Motor neuron (in vitro differentiated cells): Measurements from ENCODE around the gene LRP2. TPM values are rescaled to one million over a fixed set of nuclear protein-coding genes. Genes with fewer than 3 reads are reported as not detected.

Experiments used
- ATAC-seq, 8 experiments: fragments of 200-7000 bp; cut with Tn5 transposase; replicated peaks in 6 of 8; 2 replicates each; pipeline ENCODE4 v1.8.0; 2021; ENCODE audit warnings: mild to moderate bottlenecking in 8 of 8, moderate library complexity in 8 of 8
- H3K27ac ChIP-seq, 2 donors: fragments of 250-450 bp; sonication (Bioruptor Pico); 2 replicates each; pipeline ENCODE4 v1.9.0; 2021; ENCODE audit warnings: antibody characterized with exemption in 2 of 2, mild to moderate bottlenecking in 2 of 2, moderate library complexity in 1 of 2
- H3K4me1 ChIP-seq, 2 donors: fragments of 250-450 bp; sonication (Bioruptor Pico); replicated peaks in 1 of 2; 2 replicates each; pipeline ENCODE4 v1.6.1; 2021; ENCODE audit warnings: antibody characterized with exemption in 2 of 2, mild to moderate bottlenecking in 2 of 2, moderate library complexity in 1 of 2
- H3K4me3 ChIP-seq, 5 donors: fragments of 250-450 bp; sonication (Bioruptor Pico); 2 replicates each; pipeline ENCODE4 v1.9.0; 2021; ENCODE audit warnings: antibody characterized with exemption in 5 of 5, mild to moderate bottlenecking in 5 of 5, moderate library complexity in 4 of 5
- WGBS, 10 experiments: fragments of 450-650 bp; shearing (Covaris generic); methylation state at CpG; one replicate each; pipeline ENCODE4 v1.0.0; 2022; 5-methylcytosine and 5-hydroxymethylcytosine counted together
- in situ Hi-C, 9 experiments: fragments of 400-800 bp; cut with MboI; loops; one replicate each; pipeline ENCODE4 v1.15.0; 2021; ENCODE audit warnings: low sequenced_read_pairs in 9 of 9, low pct_unique_long_range_greater_than_20kb in 2 of 9; ENCODE audit not compliant: unreplicated experiment in 9 of 9
- total RNA-seq, 8 experiments: library from RNA; unstranded; fragments of 300-600 nt; gene quantifications; 2 replicates each; pipeline versions ENCODE4 v1.2.3 to v1.2.4, GENCODE V29; 2022

LRP2 gene
- total RNA-seq, 8 experiments from 2014 or later: 0.03 to 29.2 (median 6.5) TPM; not detected in 1

DNA sequence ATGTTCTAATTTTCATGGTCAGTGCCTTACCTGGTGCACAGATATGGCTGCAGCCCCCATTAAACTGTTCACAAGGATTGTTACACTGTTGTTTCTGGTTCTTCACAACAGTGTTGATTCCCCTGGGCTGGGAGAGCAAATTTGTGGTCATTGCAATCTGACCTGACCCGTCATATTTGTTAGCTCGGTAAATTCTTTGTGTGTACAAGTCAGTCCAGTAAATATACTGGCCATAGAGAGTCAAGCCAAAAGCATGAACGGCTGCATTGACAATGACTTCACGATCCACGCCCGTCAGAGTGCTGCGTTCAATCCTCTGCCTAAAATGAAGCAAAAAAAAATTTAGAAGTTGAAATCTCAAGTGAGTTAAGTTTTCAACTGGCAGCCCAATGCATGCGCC, 158.4 kb downstream of the LRP2 start:
- Histone ChIP-seq H3K27ac (no peak overlapping the region), H3K4me3 (no peak overlapping the region), H3K4me1 (no peaks in the 10 kb centered on the region)
- ATAC-seq: no peak
- 10 to 100% (median 96%) methylated on average over 3 to 8 of the region's 8 CpGs for WGBS, 10 experiments
- in situ Hi-C loops: no loop called here

DNA sequence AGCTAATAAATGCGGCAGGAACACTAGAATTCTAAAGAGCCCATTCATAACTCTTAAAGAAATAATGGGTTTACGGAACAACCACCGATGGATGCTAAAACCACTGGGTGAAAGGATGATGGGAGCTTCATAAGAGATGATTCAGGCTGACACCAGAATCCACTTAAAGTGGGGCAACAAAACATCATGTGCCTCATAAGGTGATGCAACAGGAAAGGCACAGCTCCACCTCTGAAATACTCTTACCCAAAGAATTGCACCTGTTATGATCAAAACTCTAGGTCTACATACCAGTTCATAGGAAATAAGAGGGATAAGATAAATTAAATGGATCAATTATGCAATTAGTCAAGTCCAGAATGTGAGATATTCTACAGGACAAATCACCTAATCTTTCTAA, 161.6 kb downstream of the LRP2 start:
- in situ Hi-C loops: no loop called here
- Histone ChIP-seq H3K4me1 (no peaks in the 10 kb centered on the region), H3K27ac (no peak overlapping the region), H3K4me3 (no peak overlapping the region)
- no peak for ATAC-seq
- 22 to 100% (median 80%) methylated on average over 1 to 3 of the region's 3 CpGs; no CpG with 5 or more reads in 1 of the 10 experiments for WGBS, 10 experiments

DNA sequence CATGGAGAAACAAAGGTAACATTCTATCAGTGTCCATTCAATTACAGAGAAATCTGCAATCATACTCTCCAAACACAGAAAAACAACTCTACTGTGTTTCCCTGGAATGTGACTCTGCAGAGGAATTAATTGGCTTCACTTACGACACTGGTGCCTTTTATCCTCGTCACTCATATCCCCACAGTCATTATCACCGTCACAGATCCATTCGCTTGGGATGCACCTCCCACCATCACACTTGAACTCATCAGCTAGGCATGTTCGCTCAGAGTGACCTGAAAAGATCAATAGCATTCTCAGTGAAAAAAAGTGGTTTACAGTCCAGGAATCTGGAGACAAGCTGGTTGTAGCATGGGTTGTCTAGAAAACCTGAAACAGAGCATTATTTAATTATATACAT, 168.7 kb downstream of the LRP2 start:
- ATAC-seq: peak in 5 of 8 experiments; percentile 19 to 70 (median 59)
- H3K27ac ChIP-seq: no peak overlapping the region
- in situ Hi-C loops: no loop called here
- H3K4me1 ChIP-seq: peaks cover 13 to 24% of the 10 kb centered on the region in 2 donors
- WGBS, 10 experiments: 9 to 89% (median 56%) methylated on average over 1 to 5 of the region's 5 CpGs; no CpG with 5 or more reads in 2 of the 10 experiments
- no peak overlapping the region for H3K4me3 ChIP-seq

DNA sequence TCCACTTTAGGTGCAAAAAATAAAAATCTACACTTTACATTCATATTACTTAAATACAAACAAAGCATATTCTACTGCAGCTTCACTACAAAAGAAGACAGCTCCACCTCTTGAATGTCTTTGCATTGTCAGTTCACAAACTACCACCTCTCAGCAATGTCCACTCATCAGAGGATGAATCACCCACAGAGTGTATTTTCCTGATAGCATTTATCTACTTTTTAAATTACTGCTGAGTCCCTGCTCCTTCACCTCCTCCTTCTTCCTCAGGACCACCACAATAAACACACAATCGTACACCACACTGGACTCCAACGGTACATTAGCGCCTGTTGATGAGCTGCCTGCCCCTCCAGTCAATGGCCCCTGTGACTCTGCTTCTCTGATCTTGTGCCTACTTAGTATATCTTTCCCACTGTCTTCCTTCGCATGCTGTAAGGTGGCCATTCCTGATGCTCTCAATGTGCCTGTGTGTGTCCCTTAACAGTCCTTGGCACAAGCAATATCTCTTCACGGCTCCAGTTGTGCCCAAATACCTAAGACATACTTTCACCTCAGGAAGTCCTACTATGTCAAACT, 172.0 kb downstream of the LRP2 start:
- WGBS, 10 experiments: 0 to 100% (median 60%) methylated on average over 1 to 5 of the region's 5 CpGs; no CpG with 5 or more reads in 1 of the 10 experiments
- H3K4me3 ChIP-seq: no peak overlapping the region
- in situ Hi-C loops: no loop called here
- peak in 2 of 8 experiments; percentile 12 to 24 for ATAC-seq
- peak overlapping the region in 1 of 2 donors; percentile 25 for H3K27ac ChIP-seq
- peaks cover 14 to 32% of the 10 kb centered on the region in 2 donors for H3K4me1 ChIP-seq

DNA sequence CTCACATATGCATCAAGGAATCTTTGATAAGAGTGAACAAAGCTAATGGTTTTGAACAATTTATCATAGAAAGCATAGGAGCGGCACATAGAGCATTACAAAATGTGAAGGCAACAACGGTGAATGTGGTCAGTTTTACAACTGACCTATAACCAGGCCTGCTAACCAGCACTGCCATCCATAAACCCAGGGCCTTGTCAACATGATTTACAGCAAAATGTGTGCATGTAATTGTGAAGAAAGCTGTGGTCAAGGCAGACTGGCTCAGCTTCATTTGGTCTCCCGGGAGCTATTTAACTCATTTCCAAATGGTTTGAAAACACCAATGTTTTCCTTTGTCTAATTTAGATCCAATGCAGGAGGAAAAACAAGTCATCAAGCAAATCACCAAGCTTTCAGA, 173.2 kb downstream of the LRP2 start:
- Histone ChIP-seq H3K27ac (peak overlapping the region in 1 of 2 donors; percentile 9), H3K4me3 (no peak overlapping the region), H3K4me1 (peaks cover 14 to 32% of the 10 kb centered on the region in 2 donors)
- in situ Hi-C loops: no loop called here
- 0 to 83% (median 50%) methylated on average over 1 to 3 of the region's 3 CpGs; no CpG with 5 or more reads in 3 of the 10 experiments for WGBS, 10 experiments
- peak in 5 of 8 experiments; percentile 80 to 90 (median 85) for ATAC-seq

DNA sequence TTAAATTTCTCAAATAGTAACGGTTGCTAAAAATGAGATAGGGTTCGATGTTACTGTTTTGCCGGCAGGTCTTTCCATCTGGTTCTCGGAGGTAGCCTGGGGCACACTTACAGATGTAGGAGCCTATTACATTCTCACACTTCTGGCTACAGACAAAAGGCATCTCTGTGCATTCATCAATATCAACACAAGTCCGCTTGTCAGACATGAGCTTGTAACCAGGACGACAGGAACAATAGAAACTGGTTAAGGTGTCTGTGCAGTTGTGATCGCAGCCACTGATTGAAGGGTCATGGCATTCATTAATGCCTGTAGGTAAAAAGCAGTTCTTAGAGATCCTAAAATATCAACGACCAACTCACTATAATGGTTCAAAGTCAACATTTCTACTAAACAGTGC, 176.6 kb downstream of the LRP2 start:
- ATAC-seq: peak in 1 of 8 experiments; percentile 60
- peaks cover 14 to 28% of the 10 kb centered on the region in 2 donors for H3K4me1 ChIP-seq
- no peak overlapping the region for H3K4me3 ChIP-seq
- 0 to 100% (median 73%) methylated on average over 1 to 8 of the region's 8 CpGs; no CpG with 5 or more reads in 1 of the 10 experiments for WGBS, 10 experiments
- in situ Hi-C loops: no loop called here
- no peak overlapping the region for H3K27ac ChIP-seq

DNA sequence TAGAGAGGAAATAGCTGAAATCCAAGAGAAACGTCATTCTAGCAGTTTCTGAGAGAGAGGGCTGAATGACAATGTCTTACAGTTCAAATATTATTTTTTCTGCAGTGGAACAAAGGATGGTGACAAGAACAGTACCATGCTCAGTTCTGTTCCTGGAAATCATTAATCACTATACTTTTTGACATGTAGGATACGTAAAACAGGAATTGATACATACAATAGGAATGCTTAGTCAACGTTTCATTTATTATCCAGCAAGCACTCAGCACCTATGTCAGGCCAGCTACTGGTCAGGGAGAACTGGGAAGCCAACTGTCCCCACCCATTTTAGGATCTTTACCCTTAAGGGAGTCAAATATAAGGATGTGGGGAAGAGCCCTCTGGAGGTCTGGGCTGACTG, 178.3 kb downstream of the LRP2 start:
- in situ Hi-C loops: no loop called here
- WGBS, 10 experiments: 0 to 100% (median 55%) methylated on average over 2 to 3 of the region's 3 CpGs; no CpG with 5 or more reads in 2 of the 10 experiments
- H3K27ac ChIP-seq: no peak overlapping the region
- ATAC-seq: no peak
- H3K4me1 ChIP-seq: peaks cover 6 to 13% of the 10 kb centered on the region in 2 donors
- H3K4me3 ChIP-seq: no peak overlapping the region

DNA sequence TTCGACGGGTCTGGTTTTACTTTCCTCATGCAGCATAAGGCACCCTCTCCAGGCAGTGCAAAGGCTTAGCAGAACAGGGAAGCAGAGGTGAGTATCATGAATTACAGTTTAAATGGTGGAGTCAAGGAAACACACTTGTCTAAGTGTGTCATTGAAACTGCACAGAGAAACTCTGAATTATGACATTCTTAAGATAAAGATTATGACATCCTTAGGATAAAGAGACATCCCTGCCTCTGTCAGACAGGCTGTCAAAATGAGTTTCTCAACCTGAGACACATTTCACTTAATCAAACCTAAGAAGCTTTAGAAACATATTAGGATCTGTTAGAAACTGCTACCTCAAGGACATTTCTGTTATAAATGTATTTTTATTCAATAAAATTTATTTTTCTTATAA, 179.8 kb downstream of the LRP2 start:
- H3K4me1 ChIP-seq: peaks cover 0 to 8% of the 10 kb centered on the region in 2 donors
- H3K27ac ChIP-seq: no peak overlapping the region
- no peak overlapping the region for H3K4me3 ChIP-seq
- 0 to 100% (median 89%) methylated on average over 1 to 2 of the region's 2 CpGs; no CpG with 5 or more reads in 4 of the 10 experiments for WGBS, 10 experiments
- no peak for ATAC-seq
- in situ Hi-C loops: no loop called here

DNA sequence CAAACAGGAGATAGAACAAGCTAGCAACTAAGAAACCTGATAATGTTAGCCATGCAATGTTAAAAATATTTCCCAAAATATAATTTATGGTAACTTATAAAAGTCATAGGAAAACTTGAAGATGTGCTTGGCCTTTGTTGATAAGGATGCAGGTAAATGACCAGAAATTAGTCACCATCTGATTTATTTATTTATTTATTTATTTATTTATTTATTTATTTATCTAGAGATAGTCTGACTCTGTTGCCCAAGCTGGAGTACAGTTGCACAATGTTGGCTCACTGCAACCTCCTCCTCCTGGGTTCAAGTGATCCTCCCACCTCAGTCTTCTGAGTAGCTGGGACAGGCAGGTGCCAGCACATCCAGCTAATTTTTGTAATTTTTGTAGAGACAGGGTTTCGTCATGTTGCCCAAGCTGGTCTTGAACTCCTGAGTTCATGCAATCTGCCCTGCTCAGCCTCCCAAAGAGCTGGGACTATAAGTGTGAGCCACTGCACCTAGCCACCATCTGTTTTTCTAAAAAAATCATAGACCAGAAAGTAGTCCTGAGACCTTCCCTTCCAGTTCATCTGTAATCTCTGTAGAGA, 183.4 kb downstream of the LRP2 start:
- in situ Hi-C loops: no loop called here
- H3K4me3 ChIP-seq: no peak overlapping the region
- WGBS, 10 experiments: 0 to 67% (median 0%) methylated on average over 1 of the region's 1 CpG; no CpG with 5 or more reads in 7 of the 10 experiments
- no peak for ATAC-seq
- no peak overlapping the region for H3K27ac ChIP-seq
- no peaks in the 10 kb centered on the region for H3K4me1 ChIP-seq

DNA sequence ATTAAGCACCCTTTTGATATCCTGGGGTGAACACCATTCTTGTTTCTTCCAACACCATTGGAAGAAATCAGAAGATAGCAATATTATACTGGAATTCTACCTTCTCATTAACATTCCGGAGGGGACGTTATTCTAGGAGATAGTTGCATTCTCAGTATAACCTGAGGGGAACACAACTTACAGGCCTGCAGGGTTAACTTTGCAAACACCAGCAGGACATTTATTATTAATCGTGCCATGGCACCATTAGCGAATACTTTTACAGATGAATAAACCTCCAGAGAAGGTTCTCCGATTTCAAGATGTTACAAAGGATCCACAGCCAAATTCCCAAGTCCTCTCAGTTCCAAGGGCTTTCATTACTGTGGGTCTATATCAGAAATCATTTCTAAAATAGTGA, 184.0 kb downstream of the LRP2 start:
- Histone ChIP-seq H3K4me1 (no peaks in the 10 kb centered on the region), H3K4me3 (no peak overlapping the region), H3K27ac (no peak overlapping the region)
- in situ Hi-C loops: no loop called here
- 6 to 100% (median 81%) methylated on average over 2 to 5 of the region's 5 CpGs; no CpG with 5 or more reads in 3 of the 10 experiments for WGBS, 10 experiments
- no peak for ATAC-seq

DNA sequence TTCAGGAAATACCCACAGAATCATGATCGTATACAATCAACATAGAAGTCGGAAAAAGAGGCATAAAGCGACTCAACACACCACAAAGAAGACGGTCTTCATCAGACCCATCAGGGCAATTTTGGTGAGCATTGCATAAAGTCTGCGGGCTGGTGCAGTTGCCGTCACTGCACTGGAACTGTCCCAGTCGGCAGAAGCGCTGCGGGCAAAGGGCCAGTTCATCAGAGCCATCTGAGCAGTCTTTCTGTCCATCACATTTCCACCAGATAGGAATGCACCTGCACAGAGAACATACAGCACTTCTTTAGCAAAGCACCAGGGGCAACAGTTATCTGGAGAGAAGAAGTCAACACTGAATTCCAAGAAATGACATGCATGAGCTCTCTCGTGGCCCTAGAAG, 187.2 kb downstream of the LRP2 start:
- H3K4me3 ChIP-seq: no peak overlapping the region
- ATAC-seq: no peak
- in situ Hi-C loops: no loop called here
- no peak overlapping the region for H3K27ac ChIP-seq
- WGBS, 10 experiments: 25 to 100% (median 90%) methylated on average over 2 to 10 of the region's 10 CpGs
- H3K4me1 ChIP-seq: no peaks in the 10 kb centered on the region

DNA sequence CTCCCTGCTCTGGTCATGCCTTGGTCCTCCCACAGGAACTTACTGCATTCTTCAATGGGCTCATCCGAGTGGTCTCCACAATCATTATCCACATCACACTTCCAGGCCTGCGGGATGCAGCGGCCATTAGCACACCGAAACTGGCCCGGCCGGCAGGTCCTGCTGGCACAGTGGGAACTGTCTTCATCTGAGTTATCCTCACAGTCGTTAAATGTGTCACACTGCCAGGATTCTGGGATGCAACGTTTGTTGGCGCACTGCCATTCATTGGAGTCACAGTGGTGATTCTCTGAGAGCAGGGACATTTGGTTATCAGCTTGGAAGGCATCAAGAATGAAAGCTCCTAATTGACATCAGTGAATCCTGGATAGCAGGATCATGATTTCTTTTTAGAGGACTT, 188.5 kb downstream of the LRP2 start:
- no peak for ATAC-seq
- H3K4me3 ChIP-seq: no peak overlapping the region

DNA sequence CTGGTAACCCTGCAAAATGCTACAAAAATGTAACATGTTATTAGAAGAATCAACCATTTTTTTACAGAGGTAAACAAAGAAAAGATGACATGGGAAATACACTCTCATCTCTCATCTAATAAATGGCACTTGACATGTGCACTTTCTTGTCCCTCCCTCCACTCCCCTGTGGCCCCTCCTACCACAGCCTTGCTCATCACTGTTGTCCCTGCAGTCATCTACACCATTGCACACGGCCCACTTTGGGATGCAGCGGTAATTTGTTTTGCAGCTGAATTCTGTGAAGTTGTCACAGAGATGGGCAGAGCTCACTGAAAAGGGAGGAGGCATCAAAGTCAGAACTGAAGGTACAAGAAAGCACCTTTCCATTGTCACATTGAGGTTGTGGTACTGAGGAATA, 189.4 kb downstream of the LRP2 start:
- no peak overlapping the region for H3K27ac ChIP-seq
- in situ Hi-C loops: no loop called here
- ATAC-seq: no peak
- no peaks in the 10 kb centered on the region for H3K4me1 ChIP-seq
- no peak overlapping the region for H3K4me3 ChIP-seq
- 0 to 95% (median 40%) methylated on average over 1 to 2 of the region's 2 CpGs; no CpG with 5 or more reads in 6 of the 10 experiments for WGBS, 10 experiments

More for the DNA sequence above, 188.5 kb downstream of the LRP2 start:
- H3K27ac ChIP-seq: no peak overlapping the region
- 0 to 100% (median 92%) methylated on average over 1 to 6 of the region's 9 CpGs; no CpG with 5 or more reads in 5 of the 10 experiments for WGBS, 10 experiments
- H3K4me1 ChIP-seq: no peaks in the 10 kb centered on the region
- in situ Hi-C loops: no loop called here
